Colon (tissue), 2 donors: Measurements from ENCODE around the gene PRPF31.
"Not testable (repeated sequence)": the region's sequence is repeated elsewhere in the genome, so short reads cannot be mapped to it uniquely, and the experiment has no call there.

Source experiments
- FAIRE-seq: peaks from 2 replicates; lab custom pipeline; 2012; peaks lifted over from hg19 to GRCh38; lab: Jason Lieb, UNC
- donor health status: control.
- donor health status: control.

The PRPF31 gene

DNA sequence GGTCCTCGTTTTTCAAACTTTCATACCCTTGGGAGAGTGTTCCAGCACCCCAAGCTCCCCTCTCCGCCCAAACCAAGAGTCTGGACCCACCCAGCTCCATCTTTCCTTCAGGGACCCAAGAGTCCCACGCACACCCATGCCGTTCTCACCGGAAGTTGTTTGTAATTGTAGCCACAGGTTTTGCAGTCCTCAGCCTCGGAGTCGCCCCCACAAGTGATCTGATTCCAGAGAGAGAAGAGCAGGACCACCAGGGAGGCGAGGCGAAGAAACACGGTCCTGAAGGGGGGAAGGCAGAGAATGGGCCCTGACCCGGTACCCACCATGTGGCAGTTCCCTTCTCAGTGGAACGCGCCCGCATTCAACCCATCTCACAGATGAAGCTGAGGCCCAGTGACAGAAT is 47.3 kb downstream of the PRPF31 start:
- FAIRE-seq, result no peak

DNA sequence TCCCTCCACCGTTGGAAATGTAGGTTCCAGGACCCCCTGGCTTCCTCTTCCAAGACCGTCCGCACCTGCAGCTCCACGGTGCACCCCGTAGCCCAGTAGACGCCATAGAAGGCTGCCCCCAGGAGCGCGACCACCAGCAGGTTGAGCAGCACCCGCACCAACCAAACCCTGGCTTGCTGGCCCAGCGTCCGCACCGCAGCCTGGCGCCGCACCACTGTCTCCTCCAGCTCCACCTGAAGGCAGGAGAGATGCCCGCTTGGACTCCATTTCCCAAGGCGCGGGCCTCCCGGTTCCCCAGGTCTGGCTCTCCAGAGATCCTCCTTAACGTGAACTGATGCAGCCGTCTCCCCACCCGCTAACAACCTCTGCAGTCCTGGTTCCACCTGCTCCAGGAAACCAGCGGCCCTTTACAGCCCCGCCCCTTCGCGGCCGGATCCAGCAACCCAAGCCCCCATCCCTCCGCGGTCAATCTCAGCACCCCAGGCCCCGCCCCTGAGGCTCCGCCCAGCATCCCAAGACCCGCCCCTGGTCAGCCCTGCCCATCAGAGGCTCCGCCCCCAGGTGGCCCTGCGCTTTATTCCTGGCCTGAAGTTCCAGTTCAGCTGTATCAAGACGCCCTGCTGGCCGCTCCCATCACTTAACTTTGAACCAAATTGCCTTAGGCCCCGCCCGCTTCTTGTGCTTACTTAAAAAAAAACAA is 49.0 kb downstream of the PRPF31 start:
- FAIRE-seq, result no peak

DNA sequence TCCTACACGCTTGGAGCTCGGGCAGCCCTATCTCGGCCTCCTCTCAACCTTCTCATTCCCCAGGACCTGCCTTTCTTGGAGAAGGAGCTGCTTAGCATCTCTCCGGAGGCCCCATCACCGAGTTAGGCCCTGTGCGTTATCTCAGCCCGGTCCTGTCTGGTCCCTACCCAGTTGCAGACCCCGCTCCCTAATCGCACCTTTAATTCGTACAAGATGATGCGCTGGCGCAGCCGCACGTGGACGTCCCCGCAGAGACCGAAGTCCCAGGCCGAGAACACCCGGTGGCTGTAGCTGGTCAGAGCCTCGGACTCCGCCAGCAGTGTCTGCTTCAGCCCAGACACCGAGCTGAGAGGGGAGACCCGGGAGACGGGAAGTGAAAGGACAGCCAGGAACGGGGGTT is 49.7 kb downstream of the PRPF31 start:
- FAIRE-seq, result no peak

DNA sequence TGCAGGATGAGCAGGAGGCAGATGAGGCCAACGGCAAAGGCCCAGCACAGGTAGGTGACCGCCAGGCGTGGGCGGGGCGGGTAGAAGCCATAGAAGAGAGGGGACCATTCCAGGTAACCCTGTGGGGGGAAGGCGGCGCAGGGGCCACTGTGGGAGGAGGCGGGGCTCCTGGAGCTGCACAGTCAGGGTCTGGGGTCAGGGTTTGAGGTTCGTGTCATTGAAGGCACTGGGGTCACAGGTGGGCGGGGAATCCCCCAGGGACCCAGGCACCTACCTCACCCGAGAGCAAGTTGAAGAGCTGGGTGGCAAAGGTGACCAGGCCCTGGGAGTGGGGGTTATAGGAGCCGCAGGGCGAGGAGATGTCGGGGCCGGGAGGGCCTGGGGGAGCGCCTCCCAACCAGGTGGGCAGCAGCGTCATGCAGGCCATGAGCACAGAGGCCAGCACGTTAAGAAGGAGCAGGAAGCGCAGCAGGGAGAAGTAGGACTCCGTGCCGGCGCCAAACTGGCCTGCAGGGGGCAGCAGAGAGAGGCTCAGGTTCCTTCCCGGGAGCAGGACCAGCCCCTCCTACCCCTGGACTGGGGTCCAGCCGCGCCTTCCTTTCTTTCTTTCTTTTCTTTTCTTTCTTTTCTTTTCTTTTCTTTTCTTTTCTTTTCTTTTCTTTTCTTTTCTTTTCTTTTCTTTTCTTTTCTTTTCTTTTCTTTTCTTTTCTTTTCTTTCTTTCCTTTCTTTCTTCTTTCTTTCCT is 52.8 kb downstream of the PRPF31 start:
- no peak for FAIRE-seq

DNA sequence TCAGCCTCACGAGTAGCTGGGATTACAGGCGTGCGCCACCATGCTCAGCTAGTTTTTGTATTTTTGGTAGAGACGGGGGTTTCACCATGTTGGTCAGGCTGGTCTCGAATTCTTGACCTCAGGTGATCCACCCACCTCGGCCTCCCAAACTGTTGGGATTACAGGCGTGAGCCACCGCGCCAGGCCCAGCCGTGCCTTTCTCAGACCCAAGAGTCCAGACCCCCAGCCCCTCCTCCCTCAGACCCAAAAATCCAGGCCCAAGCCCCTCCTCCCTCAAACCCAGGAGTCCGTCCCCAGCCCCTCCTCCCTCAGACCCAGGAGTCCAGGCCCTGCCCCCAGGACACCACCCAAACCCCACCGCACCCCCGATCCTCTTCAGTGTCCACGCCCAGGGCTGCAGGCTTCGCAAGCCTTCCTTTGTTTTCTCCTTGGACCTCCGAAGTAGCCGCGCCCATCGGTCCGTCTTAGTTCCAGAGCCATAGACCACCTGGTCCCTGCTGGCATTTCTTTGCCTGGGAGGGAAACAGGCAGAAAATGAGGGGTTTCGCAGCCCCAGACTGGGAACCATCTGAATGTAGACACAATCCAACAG is 53.7 kb downstream of the PRPF31 start:
- FAIRE-seq, result no peak

DNA sequence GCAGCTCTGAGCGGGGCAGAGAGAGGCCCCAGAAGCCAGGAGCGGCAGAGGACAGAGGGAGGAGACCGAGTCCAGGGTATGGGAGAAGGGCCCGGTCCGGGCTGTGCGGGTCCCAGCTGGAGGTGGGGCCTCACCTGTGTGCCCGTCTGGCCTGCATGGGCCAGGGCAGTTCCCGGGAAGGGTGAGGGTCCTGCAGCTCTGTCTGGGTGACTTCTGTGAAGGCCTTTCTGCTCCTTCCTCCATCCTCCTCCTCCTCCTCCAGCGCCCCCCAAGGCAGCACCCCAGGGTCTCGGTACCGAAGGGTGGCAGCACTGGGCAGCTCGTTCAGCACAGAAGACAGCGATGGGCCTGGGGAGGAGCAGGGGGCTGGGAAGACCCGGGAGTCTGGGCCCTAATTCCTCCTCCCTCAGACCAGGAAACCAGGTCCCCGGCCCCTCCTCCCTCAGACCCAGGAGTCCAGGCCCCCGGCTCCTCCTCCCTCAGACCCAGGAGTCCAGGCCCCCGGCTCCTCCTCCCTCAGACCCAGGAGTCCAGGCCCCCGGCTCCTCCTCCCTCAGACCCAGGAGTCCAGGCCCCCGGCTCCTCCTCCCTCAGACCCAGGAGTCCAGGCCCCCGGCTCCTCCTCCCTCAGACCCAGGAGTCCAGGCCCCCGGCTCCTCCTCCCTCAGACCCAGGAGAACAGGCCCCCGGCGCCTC is 56.3 kb downstream of the PRPF31 start:
- FAIRE-seq, result not testable (repeated sequence)

DNA sequence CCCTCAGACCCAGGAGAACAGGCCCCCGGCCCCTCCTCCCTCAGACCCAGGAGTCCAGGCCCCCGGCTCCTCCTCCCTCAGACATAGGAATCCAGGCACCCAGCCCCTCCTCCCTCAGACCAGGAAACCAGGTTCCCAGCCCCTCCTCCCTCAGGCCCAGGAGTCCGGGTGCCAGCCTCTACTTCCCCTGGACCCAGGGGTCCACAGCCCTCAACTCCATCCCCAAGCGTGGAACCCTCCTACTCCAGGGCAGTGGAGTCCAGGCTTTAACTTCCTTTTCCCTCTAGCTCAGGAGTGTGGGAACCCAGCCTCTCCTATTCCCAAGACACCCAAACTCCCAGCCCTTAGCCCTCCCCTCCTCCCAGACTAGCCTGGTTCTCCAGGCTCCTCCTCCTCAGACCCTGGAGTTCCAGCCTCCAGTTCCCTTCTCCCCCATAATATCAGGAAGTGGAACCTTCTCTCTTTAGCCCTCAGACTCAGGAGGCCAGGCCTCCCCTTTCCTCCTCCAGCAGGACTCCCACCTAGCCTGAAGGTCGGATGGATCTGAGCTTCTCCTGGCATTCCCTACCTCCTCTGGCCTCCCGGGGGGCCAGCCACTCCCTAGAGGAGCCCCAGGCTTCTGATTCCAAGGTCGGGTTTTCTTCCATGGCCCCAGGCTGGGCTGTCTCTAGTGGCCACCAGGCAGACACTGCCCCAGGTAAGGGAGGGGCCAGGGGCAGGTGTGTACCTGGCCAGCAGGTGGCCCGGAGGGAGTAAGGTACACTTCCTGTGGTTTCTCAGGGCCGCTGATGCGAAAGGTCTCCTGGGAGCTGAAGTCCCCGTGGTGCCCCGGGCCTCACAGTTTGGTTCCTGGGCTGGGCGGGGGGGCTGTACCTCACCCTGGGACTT is 57.2 kb downstream of the PRPF31 start, which contains the start of gene TMC4:
Gene TMC4, minus strand, starts transcription at position 690 of the 888 bp plus-strand sequence. Its CDS starts 43 bp downstream, at position 647.
- no peak for FAIRE-seq

DNA sequence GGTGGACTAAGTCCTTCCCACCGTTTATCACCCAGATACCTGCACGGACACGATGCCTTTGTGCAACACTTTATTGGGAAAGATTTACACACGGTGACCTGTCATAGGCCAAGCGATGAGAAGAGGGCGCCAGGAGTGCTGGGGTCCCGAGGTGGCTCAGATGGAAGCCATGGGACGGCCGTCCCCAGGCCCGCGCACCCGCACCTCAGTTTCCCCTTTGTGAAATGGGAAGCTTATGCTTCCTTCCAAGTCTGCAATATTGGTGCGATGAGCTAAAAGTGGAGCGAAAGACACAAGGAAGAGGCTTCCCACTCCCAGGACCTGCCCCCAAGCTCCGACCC is 57.8 kb downstream of the PRPF31 start:
- FAIRE-seq, result no peak

DNA sequence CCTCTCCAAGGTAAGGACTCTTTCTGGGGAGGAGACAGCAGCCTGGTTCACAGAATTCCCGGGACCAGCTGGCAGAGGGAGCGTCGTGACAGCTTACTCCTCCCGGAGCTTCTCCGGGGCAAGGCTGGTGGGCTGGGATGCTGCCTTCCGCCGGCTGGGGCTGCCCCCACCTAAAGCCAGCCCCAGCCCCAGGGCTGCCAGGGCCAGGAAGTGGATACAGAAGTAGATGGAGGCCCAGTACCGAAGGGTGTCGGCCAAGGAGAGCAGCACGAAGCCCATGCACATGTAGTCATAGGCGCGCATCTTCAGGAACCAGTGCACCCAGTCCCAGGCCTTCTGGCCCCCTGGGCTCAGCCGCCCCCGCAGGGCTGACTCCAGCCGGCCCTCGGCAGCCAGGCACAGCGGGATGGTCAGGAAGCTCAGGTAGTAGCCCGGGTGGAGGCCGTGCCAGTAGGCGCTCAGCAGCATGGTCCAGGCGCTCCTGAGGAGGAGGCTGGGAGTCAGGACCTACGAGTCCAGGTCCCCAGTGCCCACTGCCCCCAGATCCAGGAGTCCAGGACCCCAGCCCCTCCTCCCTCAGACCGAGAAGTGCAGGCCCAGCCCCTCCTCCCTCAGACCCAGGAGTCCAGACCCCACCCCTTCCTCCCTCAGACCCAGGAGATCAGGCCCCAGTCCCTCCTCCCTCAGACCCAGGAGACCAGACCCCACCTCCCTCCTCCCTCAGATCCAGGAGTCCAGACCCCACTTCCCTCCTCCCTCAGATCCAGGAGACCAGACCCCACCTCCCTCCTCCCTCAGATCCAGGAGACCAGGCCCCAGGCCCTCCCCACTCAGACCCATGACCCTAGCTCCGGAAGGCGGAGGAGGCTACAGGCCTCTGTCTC is 58.6 kb downstream of the PRPF31 start:
- no peak for FAIRE-seq

DNA sequence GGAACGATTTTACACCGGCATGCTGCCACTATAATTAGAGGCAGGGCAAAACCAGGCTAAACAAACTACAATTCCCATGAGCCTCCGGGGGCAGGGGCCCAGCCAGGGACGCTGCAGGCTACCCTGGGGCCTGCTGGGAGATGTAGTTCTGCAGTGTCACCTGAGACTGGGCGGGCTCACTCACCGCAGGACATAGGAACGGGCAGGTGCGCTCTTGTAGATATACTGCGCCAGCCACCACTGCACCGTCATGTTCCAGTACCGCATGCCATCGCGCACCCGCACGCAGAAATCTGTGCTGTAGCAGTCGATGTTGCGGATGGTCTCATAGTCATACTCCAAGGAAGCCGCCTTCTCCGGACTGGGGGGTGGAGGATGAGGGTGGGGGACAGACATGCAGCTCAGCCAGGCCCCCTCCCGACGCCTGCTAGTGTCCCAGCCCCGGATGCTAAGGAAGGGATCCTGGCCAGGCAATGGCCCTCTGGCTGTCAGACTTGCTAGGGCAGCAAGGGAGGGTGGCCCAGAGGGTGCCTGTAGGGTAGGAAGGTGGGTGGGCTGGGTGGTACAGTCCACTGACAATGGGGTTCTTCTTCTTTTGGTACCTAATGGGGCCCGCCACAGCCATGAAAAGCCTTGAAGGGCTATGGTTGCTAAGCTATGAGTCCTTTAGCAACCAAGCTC is 63.2 kb downstream of the PRPF31 start:
- FAIRE-seq, result no peak

DNA sequence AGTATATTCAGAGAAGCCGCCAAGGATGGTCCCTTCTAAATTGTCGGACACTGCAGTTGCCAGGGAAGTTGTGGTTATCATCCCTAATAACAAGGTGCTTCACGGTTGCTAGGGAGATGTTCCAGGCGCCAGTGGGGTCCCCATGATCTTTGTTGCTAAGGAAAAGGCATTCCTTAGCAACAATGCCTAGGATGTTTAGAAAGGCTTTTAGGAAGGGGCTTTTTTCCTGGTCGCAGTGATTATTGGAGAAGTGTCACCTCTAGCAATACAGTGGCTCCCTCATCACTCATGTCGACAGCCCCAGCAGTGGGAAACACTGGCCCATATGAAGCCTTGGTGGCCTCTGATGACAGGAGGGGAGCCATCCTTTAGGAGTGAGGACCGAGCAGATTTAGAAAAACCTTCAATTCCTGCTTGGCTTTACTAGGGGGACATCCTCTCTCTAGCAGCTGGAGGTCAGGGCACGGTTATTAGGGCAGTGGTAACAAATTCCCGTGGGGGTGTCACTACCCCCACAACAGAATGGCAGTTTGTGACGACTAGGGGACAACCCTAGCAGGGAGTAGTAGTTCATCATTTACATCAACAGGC is 63.8 kb downstream of the PRPF31 start:
- FAIRE-seq, result no peak

DNA sequence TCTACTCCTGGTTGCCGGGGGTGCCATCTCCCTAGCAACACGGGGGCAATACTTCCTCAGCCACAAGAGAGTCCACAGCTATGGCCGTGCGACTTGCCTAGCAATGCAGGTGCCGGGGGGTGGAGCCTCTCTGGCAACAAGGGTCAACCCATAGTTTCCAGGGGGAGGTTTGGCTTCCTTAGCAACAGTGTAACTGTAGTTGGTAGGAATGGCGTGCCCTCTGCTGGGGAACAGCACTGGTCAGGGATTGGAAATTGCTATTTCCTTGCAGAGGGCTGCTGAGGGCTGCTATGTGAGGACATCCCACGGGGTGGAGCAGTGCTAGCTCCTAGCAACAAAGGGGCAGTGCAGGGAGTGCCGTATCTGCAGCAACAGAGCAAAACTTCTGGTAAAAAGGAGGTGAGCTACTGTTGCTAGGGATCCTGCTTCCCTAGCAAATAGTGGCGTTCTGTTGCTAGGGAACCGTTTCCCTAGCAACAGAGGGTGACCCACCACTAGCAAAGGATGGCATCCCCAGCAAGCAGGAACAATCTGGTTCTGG is 64.4 kb downstream of the PRPF31 start:
- no peak for FAIRE-seq

DNA sequence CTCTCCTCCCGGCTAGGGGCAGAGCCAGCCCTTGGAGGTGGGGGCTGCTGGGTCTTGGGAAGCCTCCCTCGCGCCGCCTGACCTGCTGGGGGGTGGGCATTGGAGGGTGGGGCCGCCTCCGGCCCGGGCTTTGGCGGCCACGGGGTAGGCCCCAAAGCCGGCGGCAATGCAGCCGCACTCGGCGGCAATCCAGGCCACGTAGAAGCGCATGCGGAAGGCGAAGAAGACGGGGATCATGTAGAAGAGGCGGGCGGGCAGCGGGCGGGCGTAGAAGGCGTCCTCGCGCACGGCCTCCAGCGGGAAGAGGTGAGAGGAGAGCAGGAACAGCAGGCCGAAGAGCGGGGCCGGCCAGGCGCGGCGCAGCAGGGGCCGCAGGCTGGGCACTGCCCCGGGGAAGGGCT is 65.1 kb downstream of the PRPF31 start:
- no peak for FAIRE-seq
